Measurements from ENCODE around the gene HOXD9. TPM values are rescaled to one million over a fixed set of nuclear protein-coding genes. Genes with fewer than 3 reads are reported as not detected.
A peak's percentile ranks its signal among the peaks of the same experiment; 100 is the strongest.

Gene HOXD9
- total RNA-seq, 1 donor from 2014 or later, result 1.8 TPM

- DNase-seq, result no peak
Measured at GRCh38 chr2:176165370-176166050, 43.0 kb downstream of the HOXD9 start.

GRCh38 chr2:176166272-176166671 is 43.8 kb downstream of the HOXD9 start:
- no peak for DNase-seq

DNA sequence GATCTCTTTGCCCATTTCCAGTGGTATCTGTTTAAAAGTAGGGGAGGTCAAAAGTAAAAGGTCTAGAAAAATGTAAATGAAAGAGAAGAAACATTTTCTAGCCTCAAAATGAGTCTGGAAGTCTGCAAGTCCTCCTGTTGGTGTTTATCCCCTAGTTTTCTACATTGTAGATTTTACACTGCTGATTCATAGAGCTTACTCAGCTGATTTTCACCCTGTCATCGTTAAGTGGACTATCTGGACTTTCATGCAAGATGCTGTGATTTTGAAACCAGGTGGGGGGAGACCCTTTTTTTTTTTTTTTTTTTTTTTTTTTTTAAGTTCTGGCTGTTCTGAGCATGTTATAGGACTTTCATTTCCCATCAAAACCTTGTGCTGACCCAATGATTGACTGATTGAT is 44.9 kb downstream of the HOXD9 start:
- no peak for DNase-seq

- no peak for DNase-seq
Measured at GRCh38 chr2:176169181-176169580, 46.7 kb downstream of the HOXD9 start.

- no peak for DNase-seq
Measured at GRCh38 chr2:176169711-176170110, 47.2 kb downstream of the HOXD9 start.

DNA sequence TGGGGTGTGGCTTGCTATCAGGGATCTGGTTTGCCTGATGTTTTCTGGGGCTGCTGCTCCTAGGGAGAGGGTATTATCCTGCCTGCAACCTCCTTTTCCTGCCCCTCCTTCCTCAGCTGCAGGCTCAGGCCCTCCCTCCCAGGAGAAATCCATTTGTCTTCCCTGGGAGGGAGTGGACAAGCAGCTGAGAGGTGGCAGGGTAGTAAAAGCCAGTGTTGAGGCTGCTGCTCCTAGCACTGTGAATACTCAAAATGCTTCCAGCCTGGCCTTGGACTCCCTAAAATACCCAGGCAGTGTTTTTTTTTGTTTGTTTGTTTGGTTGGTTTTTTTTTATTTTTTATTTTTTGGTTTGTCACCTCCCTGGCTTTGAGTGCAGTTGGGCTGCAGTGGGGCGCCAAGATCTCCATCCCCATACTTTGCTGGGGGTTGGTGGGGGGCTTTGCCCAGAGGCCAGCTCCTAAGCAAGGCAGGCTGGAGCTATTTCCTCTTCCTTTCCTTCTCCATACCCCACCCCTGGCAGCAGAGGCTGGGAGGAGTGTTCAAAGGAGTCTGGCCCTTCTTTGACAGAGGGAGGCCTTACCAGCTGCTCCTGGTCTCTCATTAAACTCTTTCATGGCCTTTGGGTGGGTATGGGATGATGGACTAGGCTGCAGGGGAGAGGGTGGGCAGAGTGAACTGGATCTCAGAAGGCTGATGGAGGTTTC is 48.2 kb downstream of the HOXD9 start:
- no peak for DNase-seq

DNA sequence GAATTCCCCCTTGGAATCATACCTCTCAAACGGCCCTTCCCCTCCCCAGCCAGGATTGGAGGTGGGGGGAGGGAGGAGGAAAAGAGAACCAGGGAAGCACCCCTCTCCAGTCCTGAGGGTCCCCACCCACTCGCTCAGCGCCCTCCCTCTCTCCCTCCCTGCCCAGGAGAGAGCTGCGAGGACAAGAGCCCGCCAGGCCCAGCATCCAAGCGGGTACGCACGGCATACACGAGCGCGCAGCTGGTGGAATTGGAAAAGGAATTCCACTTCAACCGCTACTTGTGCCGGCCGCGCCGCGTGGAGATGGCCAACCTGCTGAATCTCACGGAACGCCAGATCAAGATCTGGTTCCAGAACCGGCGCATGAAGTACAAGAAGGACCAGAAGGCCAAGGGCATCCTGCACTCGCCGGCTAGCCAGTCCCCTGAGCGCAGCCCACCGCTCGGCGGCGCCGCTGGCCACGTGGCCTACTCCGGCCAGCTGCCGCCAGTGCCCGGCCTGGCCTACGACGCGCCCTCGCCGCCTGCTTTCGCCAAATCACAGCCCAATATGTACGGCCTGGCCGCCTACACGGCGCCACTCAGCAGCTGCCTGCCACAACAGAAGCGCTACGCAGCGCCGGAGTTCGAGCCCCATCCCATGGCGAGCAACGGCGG is 49.0 kb downstream of the HOXD9 start:
- DNase-seq, result no peak

DNA sequence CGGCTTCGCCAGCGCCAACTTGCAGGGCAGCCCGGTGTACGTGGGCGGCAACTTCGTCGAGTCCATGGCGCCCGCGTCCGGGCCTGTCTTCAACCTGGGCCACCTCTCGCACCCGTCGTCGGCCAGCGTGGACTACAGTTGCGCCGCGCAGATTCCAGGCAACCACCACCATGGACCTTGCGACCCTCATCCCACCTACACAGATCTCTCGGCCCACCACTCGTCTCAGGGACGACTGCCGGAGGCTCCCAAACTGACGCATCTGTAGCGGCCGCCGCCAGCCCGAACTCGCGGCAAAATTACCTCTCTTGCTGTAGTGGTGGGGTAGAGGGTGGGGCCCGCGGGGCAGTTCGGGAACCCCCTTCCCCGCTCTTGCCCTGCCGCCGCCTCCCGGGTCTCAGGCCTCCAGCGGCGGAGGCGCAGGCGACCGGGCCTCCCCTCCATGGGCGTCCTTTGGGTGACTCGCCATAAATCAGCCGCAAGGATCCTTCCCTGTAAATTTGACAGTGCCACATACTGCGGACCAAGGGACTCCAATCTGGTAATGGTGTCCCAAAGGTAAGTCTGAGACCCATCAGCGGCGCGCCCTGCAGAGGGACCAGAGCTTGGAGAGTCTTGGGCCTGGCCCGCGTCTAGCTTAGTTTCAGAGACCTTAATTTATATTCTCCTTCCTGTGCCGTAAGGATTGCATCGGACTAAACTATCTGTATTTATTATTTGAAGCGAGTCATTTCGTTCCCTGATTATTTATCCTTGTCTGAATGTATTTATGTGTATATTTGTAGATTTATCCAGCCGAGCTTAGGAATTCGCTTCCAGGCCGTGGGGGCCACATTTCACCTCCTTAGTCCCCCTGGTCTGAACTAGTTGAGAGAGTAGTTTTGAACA is 49.7 kb downstream of the HOXD9 start:
- DNase-seq, result no peak

DNA sequence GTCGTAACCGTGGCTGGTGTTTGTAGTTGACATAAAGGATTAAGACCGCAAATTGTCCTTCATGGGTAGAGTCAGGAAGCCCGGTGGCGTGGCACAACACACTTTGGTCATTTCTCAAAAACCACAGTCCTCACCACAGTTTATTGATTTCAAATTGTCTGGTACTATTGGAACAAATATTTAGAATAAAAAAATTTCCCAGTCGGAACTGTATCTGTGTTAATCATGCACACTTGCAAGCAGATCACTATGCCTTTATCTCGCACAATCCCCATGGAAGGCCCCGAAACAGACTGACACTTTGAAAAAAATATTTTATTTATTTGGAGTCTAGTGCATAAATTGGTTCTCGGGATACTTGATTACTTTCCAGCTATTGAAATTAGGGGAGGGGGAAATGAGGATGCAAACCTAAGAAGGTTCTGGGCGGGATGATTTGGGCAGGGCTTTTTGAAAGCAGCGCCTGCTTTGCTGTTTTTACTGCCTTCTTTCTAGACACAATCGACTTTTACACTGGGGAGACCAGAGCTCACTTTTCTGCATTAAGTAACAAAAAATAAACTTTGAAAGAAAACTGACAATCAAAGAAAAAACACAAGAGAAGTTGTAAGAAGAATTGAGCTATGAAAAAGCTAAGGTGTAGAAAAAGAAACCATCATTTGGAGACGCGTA is 50.5 kb downstream of the HOXD9 start:
- no peak for DNase-seq

DNA sequence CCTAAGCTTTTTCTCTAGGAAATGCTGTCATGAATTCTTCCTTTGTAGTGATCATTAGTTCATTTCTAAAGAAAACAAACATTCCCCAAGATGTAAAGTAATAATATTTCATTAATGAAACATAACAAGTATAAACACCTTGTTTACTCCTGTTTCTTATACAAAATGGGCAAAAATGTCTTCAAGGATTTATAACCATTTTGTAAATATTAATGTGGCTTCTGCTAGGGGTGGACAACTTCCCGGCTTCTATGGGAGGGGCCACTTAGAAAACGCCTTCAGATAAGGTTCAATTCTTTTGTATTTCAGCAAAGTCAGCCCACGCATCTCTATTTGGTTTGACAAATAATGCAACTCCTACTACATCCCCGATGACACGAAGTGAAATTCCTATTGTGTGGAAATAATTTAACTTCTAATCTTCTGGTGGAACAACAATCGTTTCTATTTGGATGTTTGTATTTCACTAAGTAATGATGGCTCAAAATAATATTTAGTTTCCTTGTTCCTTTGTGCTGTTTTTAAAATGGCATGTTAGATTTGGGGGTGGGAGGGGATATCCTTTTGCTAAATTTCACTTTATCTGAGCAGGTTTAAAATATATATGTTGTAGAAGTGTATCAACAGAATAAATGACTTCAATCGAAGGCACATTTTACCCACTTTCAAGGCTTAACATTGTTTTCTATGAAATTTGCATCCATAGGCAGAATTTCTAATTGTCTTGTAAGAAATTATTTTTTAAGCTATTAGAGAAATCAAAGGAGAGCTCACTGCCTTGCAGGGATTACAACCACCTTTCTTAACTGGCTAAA is 51.3 kb downstream of the HOXD9 start:
- no peak for DNase-seq

- no peak for DNase-seq
Measured at GRCh38 chr2:176174382-176174823, 51.9 kb downstream of the HOXD9 start.

Small RNAs within 50 kb of the gene (small RNA-seq; reads per million reads assigned to genes)
- 14,318 reads per million, percentile 100 among the genes with 10 or more reads in this experiment for gene MIR10B (ENCODE audit: low replicate concordance)

Other genes with a start within 250 kb of the HOXD9 start
- 68.4 TPM for gene LNPK, start 120.5 kb upstream of the HOXD9 start, total RNA-seq
- gene EVX2, start 38.8 kb upstream of the HOXD9 start, total RNA-seq, result not detected
- gene HOXD13, start 30.0 kb upstream of the HOXD9 start, total RNA-seq, result not detected
- gene HOXD12, start 22.9 kb upstream of the HOXD9 start, total RNA-seq, result not detected
- not detected for gene HOXD11, start 15.4 kb upstream of the HOXD9 start, total RNA-seq
- gene HOXD10, start 5.9 kb upstream of the HOXD9 start, total RNA-seq, result 0.62 TPM
- gene HOXD8, start 7.0 kb downstream of the HOXD9 start, total RNA-seq, result 2.7 TPM
- 1.5 TPM for gene HOXD4, start 28.8 kb downstream of the HOXD9 start, total RNA-seq
- gene HOXD3, start 34.6 kb downstream of the HOXD9 start, total RNA-seq, result 1.9 TPM
- not detected for gene HOXD1, start 65.9 kb downstream of the HOXD9 start, total RNA-seq
- 28.3 TPM for gene MTX2, start 146.7 kb downstream of the HOXD9 start, total RNA-seq